ENCODE results near the gene GBE1. TPM values are rescaled to one million over a fixed set of nuclear protein-coding genes. Genes with fewer than 3 reads are reported as not detected.

The GBE1 gene
- total RNA-seq, 1 donor from 2014 or later = 29.2 TPM

DNA sequence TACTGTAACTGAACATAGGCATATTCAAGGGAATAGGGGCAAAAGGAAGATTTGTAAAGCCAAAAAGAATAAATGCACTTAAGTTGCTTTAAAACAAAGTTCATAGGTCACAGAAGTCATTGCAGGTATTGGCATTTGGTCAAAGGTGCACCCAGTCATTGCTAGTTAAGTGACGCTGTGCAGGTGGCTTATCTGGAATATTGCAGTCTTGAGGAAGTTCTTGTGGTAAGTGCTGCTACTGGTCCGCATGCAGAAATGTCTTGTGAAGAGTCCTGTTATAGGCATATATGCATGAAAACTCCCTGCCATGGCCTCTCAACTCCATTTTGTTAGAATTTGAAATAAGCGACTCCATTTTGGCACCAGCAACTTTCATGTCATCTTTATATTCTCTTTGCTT is 293.1 kb downstream of the GBE1 start:
- intact Hi-C loops (cut with DNase I) = no loop called here
- TF ChIP-seq, protein P1, sequence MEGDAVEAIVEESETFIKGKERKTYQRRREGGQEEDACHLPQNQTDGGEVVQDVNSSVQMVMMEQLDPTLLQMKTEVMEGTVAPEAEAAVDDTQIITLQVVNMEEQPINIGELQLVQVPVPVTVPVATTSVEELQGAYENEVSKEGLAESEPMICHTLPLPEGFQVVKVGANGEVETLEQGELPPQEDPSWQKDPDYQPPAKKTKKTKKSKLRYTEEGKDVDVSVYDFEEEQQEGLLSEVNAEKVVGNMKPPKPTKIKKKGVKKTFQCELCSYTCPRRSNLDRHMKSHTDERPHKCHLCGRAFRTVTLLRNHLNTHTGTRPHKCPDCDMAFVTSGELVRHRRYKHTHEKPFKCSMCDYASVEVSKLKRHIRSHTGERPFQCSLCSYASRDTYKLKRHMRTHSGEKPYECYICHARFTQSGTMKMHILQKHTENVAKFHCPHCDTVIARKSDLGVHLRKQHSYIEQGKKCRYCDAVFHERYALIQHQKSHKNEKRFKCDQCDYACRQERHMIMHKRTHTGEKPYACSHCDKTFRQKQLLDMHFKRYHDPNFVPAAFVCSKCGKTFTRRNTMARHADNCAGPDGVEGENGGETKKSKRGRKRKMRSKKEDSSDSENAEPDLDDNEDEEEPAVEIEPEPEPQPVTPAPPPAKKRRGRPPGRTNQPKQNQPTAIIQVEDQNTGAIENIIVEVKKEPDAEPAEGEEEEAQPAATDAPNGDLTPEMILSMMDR (IDR thresholded peaks at IDR 0.05) = no peak
- Histone ChIP-seq H3K4me1 (no peaks in the 10 kb centered on the region), H3K36me3 (no peaks in the 10 kb centered on the region), H3K4me3 (no peak overlapping the region), H3K27ac (no peak overlapping the region), H3K9me3 (no peaks in the 10 kb centered on the region), H3K27me3 (no peaks in the 10 kb centered on the region)
- DNase-seq (no peak), ATAC-seq (no peak)

DNA sequence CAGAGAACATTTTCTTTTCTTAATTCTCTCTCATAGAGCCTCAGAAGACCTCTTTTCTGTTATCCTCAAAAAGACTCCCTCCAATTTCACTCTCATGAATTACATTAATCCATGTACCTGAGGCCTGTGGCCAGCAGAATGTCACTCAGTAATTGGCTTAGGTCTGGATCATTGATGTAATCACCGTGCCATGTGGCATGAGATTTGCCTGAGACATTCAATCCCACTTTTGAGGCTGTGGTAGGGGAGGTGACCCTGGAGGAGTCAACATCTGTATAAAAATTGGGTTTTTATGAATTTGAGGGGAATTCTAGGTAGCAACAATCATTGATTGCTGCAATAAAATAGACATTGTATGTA is 295.3 kb downstream of the GBE1 start:
- no peaks in the 10 kb centered on the region for H3K27me3 ChIP-seq
- no peaks in the 10 kb centered on the region for H3K36me3 ChIP-seq
- H3K27ac ChIP-seq = no peak overlapping the region
- TF ChIP-seq, protein P1 (IDR thresholded peaks at IDR 0.05) = no peak
- no peaks in the 10 kb centered on the region for H3K4me1 ChIP-seq
- H3K9me3 ChIP-seq = no peaks in the 10 kb centered on the region
- intact Hi-C loops (cut with DNase I) = no loop called here
- no peak overlapping the region for H3K4me3 ChIP-seq
- no peak for ATAC-seq
- DNase-seq = no peak

DNA sequence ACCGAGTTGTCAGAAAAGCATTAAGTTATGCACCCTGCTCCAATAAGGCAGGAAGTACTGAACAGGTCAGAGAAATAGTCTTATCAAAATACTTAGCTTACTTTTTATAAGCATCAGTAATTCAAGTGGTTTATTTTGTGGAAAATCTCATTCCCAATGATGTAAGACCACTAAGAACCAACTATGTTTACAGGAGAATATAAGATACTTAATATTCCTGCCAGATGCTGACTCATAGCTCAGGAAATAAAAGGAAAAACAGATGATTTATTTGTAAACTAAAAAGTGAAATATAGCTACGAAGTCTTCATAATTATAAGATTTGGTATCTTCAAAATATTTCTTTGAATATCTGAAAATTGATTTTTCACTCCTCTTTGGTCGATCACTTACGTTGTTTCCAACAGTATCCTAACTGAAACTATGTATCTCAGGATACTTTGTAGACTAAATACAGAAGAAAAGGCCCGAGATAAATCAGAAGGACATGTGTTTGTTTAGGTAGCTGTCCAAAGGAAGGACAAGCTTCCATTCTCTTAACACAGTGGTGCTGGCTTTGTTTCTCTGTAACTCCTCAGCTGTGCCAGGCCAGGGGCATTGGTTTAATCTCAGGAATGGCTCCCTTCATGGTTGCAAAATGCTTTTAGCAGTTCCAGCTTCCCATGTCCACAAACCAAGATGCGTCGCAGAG is 295.8 kb downstream of the GBE1 start:
- intact Hi-C loops (cut with DNase I) = no loop called here
- ATAC-seq (no peak), DNase-seq (no peak)
- no peaks in the 10 kb centered on the region for H3K36me3 ChIP-seq
- H3K27me3 ChIP-seq = no peaks in the 10 kb centered on the region
- H3K4me3 ChIP-seq = no peak overlapping the region
- no peak overlapping the region for H3K27ac ChIP-seq
- no peaks in the 10 kb centered on the region for H3K4me1 ChIP-seq
- no peaks in the 10 kb centered on the region for H3K9me3 ChIP-seq
- TF ChIP-seq, protein P1 (IDR thresholded peaks at IDR 0.05) = no peak

DNA sequence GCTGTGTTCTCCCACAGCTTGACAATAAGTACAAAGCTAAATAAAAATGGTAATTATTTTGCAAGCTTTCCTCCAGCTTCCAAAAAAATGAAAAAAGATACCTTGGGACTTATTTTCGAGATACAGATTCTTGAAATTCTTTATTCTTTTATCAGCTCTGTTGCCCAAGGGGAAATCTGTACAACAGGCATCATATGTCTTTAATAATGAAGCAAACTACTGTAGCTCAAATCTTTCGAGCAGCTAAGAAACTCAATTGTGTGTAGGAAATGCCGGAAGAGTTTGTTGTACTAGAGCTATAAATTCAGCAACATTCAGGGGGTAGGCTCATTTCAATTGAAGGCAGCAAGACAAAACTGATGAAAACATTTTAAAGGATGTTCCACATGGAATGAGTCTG is 297.7 kb downstream of the GBE1 start:
- DNase-seq (no peak), ATAC-seq (no peak)
- Histone ChIP-seq H3K4me3 (no peak overlapping the region), H3K4me1 (no peaks in the 10 kb centered on the region), H3K27me3 (no peaks in the 10 kb centered on the region), H3K9me3 (no peaks in the 10 kb centered on the region), H3K36me3 (no peaks in the 10 kb centered on the region), H3K27ac (no peak overlapping the region)
- intact Hi-C loops (cut with DNase I) = no loop called here
- TF ChIP-seq, protein P1 (IDR thresholded peaks at IDR 0.05) = no peak

DNA sequence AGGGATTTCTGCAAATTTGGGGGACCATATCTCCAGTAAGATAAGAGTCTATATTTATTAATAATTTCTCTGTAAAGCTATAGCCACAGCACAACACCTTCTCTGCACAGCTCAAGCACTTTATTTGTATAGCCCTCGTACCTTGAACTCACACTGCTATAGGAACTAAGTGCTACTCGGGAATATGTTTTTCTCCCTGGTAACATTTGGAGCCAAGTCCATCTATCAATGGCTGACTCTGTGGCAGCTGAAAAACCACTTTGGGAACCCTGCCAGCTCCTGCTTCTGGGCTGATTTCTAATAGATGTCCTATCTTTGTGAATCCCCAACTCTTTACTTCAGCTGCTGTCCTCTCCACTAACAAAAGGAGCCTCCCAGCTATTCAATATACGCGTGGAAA is 298.5 kb downstream of the GBE1 start:
- ATAC-seq (no peak), DNase-seq (no peak)
- Histone ChIP-seq H3K36me3 (no peaks in the 10 kb centered on the region), H3K4me3 (no peak overlapping the region), H3K4me1 (no peaks in the 10 kb centered on the region), H3K9me3 (no peaks in the 10 kb centered on the region), H3K27ac (no peak overlapping the region), H3K27me3 (no peaks in the 10 kb centered on the region)
- TF ChIP-seq, protein P1 (IDR thresholded peaks at IDR 0.05) = no peak
- intact Hi-C loops (cut with DNase I) = no loop called here

DNA sequence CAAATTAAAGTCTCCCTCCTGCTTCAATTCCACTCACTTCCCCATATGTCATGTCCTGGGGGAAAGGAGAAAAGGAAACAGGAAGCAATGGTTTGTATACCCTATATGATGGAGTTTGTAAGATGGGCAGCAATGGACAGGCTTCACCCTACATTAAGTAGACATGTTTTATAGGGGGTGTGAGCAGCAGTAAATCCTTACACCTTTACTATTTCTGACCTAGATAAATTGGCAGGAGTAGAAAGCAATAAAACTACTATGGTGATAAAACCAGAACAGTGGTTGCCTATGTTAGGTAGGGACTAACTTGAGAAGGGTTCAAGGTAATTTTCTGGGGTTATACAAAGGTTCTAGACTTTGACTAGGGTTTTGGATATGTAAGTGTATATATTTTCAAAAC is 301.7 kb downstream of the GBE1 start:
- no peaks in the 10 kb centered on the region for H3K27me3 ChIP-seq
- H3K4me1 ChIP-seq = no peaks in the 10 kb centered on the region
- no peak for ATAC-seq
- DNase-seq = no peak
- no peak overlapping the region for H3K4me3 ChIP-seq
- H3K9me3 ChIP-seq = no peaks in the 10 kb centered on the region
- no peaks in the 10 kb centered on the region for H3K36me3 ChIP-seq
- intact Hi-C loops (cut with DNase I) = no loop called here
- TF ChIP-seq, protein P1 (IDR thresholded peaks at IDR 0.05) = no peak
- H3K27ac ChIP-seq = no peak overlapping the region
